GM12872 (cell line): Measurements from ENCODE around the gene DCDC2.

ENCODE experiments used
- TF ChIP-seq, protein P1 (sequence below): IDR thresholded peaks from 3 replicates; pipeline ENCODE4 v1.5.1; 2011; ENCODE audit warnings: low read depth, mild to moderate bottlenecking, low read length, moderate library complexity; ENCODE audit not compliant: insufficient read depth

The DCDC2 gene

GRCh38 chr6:24356310-24356973 lies 1.4 kb downstream of the DCDC2 start:
- TF ChIP-seq, protein P1, sequence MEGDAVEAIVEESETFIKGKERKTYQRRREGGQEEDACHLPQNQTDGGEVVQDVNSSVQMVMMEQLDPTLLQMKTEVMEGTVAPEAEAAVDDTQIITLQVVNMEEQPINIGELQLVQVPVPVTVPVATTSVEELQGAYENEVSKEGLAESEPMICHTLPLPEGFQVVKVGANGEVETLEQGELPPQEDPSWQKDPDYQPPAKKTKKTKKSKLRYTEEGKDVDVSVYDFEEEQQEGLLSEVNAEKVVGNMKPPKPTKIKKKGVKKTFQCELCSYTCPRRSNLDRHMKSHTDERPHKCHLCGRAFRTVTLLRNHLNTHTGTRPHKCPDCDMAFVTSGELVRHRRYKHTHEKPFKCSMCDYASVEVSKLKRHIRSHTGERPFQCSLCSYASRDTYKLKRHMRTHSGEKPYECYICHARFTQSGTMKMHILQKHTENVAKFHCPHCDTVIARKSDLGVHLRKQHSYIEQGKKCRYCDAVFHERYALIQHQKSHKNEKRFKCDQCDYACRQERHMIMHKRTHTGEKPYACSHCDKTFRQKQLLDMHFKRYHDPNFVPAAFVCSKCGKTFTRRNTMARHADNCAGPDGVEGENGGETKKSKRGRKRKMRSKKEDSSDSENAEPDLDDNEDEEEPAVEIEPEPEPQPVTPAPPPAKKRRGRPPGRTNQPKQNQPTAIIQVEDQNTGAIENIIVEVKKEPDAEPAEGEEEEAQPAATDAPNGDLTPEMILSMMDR = no peak

- TF ChIP-seq, protein P1 = no peak
These were observed 2.5 kb downstream of the DCDC2 start for GRCh38 chr6:24355393-24355792.

- TF ChIP-seq, protein P1 = no peak
These were observed 4.0 kb downstream of the DCDC2 start for GRCh38 chr6:24353861-24354260.

DNA sequence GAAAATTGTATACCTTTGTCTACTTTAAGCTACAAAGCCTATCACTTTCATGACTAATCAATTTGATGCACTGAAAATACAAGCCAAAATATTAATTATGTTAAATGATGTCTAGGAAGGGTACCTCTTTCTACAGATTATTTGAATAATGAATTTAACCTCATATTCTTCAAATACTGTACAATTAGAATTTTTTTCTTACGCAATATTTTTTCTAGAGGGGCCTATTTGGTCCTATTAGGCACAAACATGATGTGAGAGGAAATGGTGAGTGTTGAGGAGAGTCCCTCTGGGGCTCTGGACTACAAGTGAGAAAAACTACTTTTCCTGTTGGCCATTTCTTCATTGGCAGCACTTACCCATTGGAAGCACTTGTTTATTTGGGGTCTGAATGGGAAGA lies 5.4 kb downstream of the DCDC2 start:
- TF ChIP-seq, protein P1 = no peak

- TF ChIP-seq, protein P1 = no peak
These were observed 12.9 kb downstream of the DCDC2 start for GRCh38 chr6:24344976-24345375.

DNA sequence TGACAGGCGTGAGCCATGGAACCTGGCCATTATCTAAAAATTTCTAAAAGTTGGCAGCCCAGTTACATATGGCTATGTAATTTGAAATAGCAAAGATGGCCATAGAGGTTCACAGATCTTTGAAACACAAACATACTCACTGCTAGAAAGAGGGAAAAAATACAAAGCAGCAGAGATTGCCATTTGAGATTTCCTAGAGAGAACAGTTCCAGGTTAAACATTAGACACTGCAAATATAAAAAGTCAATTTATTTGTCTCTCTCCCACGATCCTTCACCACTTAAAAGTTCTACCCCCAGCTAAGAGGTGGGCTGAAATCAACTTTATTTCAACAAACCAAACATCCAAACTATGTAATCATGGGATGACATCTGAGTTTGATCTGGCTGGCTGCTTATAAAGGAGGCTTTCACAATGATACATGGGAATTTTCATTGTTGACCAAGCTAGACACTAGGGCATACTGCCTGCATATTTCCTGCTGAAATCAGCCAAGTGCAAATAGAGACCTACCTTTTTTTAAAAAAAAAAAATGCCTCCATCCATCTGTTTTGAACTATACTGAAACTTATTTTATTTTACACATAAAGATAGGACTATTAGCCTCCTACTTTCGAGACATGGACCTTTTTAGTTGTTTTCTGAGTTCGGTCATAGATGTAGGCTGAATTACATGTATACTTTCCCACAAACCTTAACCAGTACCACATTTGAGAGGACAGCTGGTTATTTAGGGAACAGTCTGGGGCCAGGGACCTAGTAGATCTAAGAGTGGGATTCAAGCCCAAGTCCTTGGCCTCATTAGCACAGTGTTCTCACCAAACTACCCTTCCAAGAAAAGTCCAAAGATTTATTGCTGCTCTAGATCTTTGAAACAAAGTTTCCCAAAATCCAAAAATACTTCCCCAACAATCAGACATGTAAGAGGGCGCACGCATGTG lies 16.6 kb downstream of the DCDC2 start:
- TF ChIP-seq, protein P1 = no peak

DNA sequence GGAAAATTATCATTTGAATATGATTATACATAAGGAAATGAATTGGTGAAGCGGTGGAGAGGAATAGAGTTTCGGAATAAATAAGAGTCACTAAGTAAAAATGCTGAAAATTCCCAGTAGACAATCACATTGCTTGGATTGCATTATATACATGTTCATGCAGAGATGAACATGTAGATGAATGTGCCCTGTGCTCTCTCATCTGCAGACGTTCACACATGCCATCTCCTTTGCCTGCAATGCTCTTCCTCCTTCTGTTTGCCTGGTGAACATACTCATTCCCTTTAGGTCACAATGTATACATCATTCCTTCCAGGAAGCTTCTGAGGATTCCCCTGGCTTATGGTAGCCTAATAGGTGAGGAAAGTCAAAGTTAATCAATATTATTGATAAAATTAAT lies 17.9 kb downstream of the DCDC2 start:
- TF ChIP-seq, protein P1 = no peak
